GM21529 (cell line): Measurements from ENCODE around the gene SIRPA.

Experiments used
- ATAC-seq: cut with Tn5 transposase; IDR thresholded peaks from one replicate; pipeline ENCODE4 v1.9.1; 2021; ENCODE audit not compliant: unreplicated experiment

The SIRPA gene

DNA sequence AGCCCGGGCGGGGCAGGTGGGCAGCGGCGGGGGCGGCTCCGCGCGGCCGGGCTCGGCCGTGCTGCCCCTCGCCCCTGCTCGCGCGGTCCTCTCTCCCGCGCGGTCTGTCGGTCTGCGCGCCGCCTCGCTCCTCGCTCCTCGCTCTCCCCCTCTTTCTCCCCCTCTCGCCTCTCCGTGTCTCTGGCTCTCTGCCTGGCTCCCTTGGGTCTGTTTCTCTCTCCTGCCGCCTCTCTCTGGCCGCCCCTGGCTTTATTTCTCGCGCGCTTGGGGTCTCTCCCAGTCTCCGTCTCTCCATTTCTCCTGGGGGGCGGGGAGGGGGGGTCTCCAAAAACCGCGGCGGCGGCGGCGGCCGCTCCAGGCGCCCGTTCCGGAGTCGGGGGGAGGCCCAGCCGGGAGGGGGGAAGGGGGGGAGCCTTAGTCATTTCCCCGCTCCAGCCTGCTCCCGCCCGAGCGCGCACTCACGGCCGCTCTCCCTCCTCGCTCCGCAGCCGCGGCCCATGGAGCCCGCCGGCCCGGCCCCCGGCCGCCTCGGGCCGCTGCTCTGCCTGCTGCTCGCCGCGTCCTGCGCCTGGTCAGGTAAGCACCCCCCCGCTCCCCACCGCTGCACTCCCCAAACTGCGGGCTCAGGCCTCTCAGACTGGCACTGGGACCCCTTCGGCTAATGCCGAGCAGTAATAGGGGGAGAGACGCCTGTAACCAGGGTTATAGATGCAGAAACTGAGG lies at the start of gene SIRPA:
Gene SIRPA (plus strand): TSS at position 457 of the 723 bp plus-strand sequence. CDS start 41 bp downstream, at position 498.
- ATAC-seq: no peak

DNA sequence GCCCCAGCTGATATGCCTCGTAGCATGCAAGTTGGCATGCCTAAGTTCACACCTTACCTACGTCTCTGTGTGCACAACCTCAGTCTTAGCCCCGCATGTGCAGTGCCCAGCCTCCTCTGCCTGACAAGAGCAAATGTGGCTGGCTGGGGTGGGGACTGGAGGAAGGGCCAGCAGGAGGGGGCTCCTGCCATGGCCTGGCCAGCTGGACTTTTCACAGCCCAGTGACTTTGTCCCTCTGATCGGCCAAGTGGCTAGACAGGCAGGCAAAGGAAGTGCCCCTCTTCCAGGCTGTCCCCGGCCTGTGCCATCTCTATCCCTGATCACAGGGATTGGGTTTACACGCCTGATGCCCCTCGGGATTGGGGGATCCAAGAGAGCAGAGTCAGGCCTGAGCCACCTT lies 49.5 kb upstream of the SIRPA start:
- no peak for ATAC-seq

GRCh38 chr20:1846341-1846740 lies 48.9 kb upstream of the SIRPA start:
- ATAC-seq: no peak

DNA sequence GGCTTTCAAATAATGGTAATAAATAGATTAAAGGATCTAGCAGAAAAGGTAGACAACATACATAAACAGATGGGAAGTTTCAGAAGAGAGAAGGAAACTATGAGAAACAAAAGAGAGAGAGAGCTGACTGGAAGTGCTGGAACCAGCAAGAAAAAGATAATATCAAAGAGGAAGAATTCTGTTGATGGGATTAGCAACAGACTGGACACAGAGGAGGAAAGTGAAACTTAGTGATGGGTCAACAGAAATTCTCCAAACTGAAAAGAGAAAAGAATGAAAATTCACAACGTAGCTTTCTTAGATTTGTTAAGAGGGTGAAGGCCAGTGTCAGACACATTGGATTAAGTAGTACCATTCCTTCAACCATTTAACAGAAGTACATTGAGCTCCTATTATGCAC lies 48.3 kb upstream of the SIRPA start:
- ATAC-seq: no peak

DNA sequence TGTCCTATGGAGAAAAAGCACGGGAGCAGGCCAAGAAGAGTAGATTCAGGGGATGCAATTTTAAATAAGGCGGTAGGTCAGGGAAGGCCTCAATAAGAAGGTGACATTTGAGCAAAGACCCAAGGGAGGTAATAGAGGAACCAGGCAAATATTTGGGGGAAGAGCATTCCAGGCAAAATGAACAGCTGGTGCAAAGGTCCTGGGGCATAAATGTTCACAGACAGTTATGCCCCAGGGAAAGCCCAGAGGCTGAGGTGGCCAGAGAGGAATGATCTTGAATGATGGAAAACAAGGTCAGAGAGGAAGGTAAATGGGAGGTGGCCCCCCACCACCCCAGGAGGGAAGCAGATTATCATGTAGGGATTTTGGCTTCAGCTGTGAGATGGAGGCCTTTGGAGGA lies 47.4 kb upstream of the SIRPA start:
- no peak for ATAC-seq

DNA sequence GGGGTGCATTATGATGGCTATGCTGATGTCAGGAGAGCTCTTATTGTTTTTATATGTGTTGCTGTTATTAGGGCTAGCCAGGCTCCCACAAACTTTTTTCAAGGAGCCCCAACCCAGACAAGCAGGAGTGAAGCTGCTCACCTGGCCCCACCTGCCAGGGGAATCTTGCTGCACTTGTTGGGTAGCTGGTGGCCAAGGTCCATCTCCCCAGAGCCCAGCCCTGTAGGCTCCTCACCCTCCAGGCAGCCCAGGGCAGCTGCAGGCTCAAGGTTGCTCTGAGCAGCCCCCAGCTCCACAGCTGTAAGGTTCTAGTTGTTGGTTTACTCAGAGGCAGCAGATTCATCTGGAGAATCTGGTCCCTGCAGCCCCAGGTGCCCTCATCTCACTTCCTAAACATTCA lies 46.8 kb upstream of the SIRPA start:
- ATAC-seq: no peak

DNA sequence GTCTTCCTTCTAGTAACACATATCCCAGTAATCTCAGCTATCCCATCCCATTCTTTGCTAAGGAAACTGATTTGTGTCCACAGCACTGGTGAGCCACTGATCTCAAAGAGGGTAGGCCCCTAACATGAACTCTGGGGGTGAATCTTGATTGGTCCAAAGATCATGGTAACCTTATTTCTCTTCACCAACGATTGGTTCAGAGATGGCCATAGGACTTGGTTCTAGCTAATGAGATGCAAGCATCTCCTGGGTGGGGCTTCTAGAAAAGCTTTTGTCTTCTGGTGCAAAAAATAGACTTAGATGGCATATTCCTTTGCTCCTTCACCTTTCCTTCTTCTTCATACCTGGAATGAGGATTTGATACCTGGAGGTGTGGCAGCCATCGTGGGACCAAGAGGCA lies 43.8 kb upstream of the SIRPA start:
- no peak for ATAC-seq

GRCh38 chr20:1853473-1853872 lies 41.7 kb upstream of the SIRPA start:
- ATAC-seq: no peak

GRCh38 chr20:1854246-1854645 lies 41.0 kb upstream of the SIRPA start:
- ATAC-seq: no peak

GRCh38 chr20:1855109-1855508 lies 40.1 kb upstream of the SIRPA start:
- ATAC-seq: no peak

- ATAC-seq: no peak
These were observed 39.5 kb upstream of the SIRPA start for GRCh38 chr20:1855690-1856089.

GRCh38 chr20:1856424-1856823 lies 38.8 kb upstream of the SIRPA start:
- no peak for ATAC-seq

DNA sequence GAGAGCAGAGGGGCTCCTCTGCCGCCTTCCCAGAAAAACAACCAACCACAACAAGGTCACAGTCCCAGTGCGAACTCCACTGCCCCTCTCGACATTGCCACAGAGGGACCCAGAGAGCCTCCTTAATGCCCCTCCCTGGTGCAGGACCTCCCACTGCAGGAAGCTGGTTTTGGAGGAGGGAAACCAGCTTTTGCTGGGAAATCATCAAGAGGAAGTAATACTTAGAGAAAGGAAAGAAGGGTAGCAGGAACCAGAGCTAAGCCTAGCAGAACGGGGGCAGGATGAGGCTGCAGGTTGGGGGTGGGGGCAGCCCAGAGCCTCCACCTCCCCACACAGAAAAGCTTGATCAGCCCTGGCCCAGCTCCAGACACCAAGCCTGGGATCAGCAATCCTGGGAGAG lies 37.7 kb upstream of the SIRPA start:
- no peak for ATAC-seq

- ATAC-seq: no peak
These were observed 36.3 kb upstream of the SIRPA start for GRCh38 chr20:1858871-1859270.

DNA sequence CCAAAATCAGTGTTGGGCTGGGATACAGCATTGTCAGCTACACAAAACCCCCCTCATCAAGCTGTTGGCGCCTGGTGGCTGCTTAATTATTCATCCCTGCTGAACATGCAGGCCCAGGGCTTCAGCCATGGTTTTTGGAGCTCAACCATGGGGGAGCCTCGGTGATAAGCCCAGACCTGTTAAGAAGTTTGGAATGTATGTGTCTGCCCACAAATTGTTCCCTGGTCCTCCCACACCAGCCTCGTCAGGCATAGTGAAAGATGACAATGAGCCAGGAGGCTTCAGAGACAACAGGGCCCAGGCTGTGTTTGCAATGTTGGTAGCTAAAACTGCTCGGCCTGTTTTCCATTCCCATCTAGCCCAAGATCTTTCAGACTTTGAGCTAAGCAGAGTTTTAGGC lies 34.8 kb upstream of the SIRPA start:
- ATAC-seq: no peak

- ATAC-seq: no peak
These were observed 33.7 kb upstream of the SIRPA start for GRCh38 chr20:1861347-1861976.

- no peak for ATAC-seq
These were observed 33.1 kb upstream of the SIRPA start for GRCh38 chr20:1861996-1862662.

- ATAC-seq: no peak
These were observed 32.5 kb upstream of the SIRPA start for GRCh38 chr20:1862663-1863053.

GRCh38 chr20:1863296-1863695 lies 31.9 kb upstream of the SIRPA start:
- ATAC-seq: no peak

- ATAC-seq: no peak
These were observed 28.4 kb upstream of the SIRPA start for GRCh38 chr20:1866834-1867233.

DNA sequence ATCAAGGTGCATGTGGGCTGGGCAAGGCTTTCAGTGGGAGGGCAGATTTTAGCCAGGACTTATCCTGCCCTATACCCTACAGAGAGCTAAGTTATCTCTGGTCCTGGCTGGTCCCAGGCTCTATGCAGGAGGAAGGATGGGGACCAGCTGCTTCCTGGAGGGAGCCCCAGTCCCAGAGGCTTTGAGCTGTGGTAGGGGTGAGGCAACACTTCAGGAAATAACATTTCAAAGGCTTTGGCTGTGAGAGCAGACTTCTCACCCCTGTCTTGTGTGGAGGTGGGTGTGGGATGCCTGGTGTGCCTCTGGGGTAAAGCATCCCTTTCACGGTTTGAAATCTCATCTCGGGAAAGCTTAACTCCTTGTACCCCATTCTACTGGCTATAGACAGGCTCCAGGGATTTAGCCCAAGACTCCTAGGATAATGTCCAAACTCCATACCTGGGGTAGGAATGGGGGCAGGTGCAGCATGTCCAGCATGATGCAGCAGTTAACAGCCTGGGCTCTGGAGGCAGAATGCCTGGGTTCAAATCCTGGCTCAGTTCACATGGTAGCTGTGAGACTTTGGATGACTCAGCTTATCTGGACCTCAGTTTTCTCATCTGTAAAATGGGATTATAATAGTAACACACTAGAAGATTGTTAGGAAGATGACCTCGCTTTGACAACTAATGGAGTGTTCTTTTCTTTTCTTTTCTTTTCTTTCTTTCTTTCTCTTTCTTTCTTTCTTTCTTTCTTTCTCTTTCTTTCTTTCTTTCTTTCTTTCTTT lies 27.5 kb upstream of the SIRPA start:
- ATAC-seq: no peak

- no peak for ATAC-seq
These were observed 26.4 kb upstream of the SIRPA start for GRCh38 chr20:1868856-1869255.
